ENCODE data around the gene AK8. TPM values are rescaled to one million over a fixed set of nuclear protein-coding genes. Genes with fewer than 3 reads are reported as not detected.

AK8 gene
- total and polyA plus RNA-seq, 11 donors, result 0.61 to 1.4 TPM; not detected in 9

DNA sequence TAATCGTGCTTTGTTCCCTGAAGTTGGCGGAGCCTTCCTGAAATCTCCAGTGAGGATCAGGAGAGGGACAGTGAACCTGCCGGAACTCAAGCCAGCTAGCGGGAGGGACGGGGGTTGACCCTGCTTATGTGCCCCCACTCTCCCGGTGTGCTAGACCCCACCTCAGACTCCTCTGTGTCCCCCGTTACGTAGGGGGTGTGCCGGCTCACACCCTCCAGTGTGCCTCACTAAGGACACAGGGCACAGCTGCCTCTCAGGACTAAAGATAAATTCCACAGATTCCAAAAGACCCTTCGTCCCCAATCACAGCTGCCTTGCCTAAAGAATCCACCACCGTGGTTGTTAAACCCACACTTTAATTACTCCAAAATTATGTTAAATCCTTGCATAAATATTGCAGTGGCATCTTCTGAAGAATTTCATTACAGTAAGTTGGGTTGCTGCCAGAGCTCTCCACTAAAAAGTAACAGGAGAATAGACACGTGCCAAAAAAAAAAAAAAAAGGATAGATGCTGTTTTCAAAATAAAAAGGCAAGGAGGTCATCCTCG, 134.1 kb downstream of the AK8 start:
- 30 to 39% (median 37%) methylated on average over 12 to 13 of the region's 13 CpGs for WGBS, 4 donors
- no peak for ATAC-seq

DNA sequence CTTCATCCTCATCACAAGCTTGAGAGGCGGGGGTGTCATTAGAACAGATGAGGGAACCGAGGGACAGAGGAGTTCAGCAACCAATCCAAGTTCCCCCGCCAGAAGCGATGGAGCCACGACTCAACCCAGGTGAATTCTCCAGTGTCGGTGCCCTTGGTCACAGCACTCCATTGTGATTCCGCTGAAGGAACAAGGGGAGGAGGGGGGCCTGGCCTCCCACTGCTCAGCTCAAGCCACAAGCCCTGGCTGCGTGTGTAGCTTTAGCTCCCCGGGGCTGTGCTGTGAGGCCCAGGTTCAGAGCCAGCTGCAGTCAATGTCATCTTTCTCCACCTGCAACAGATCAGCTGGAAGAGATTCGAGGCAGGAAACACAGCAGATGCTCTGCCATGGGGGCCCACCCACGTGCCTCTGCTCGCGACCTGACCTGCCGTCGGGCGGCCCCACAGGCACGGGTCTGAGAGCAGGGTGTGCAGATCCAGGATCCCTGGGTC, 135.2 kb downstream of the AK8 start:
- ATAC-seq, result no peak
- Histone ChIP-seq H3K27me3 (peaks cover 9 to 46% (median 19%) of the 10 kb centered on the region in 9 donors), H3K9me3 (no peaks in the 10 kb centered on the region), H3K36me3 (no peaks in the 10 kb centered on the region), H3K27ac (no peak overlapping the region), H3K4me3 (no peak overlapping the region), H3K4me1 (peaks cover 0 to 10% (median 0%) of the 10 kb centered on the region in 12 donors)
- intact Hi-C loops (cut with DNase I), result no loop called here
- no peak for DNase-seq
- 48 to 63% (median 53%) methylated on average over 12 to 17 of the region's 17 CpGs for WGBS, 4 donors
- no peak for TF ChIP-seq POLR2A (IDR thresholded peaks at IDR 0.05)
- TF ChIP-seq CTCF (IDR thresholded peaks at IDR 0.05), result no peak

More for the DNA sequence above, 134.1 kb downstream of the AK8 start:
- H3K9me3 ChIP-seq, result no peaks in the 10 kb centered on the region
- H3K4me1 ChIP-seq, result peaks cover 0 to 10% (median 0%) of the 10 kb centered on the region in 12 donors
- intact Hi-C loops (cut with DNase I), result no loop called here
- H3K36me3 ChIP-seq, result no peaks in the 10 kb centered on the region
- TF ChIP-seq CTCF (IDR thresholded peaks at IDR 0.05) (no peak), POLR2A (IDR thresholded peaks at IDR 0.05) (no peak)
- H3K27me3 ChIP-seq, result peaks cover 9 to 46% (median 19%) of the 10 kb centered on the region in 9 donors
- no peak for DNase-seq
- no peak overlapping the region for H3K4me3 ChIP-seq
- no peak overlapping the region for H3K27ac ChIP-seq

DNA sequence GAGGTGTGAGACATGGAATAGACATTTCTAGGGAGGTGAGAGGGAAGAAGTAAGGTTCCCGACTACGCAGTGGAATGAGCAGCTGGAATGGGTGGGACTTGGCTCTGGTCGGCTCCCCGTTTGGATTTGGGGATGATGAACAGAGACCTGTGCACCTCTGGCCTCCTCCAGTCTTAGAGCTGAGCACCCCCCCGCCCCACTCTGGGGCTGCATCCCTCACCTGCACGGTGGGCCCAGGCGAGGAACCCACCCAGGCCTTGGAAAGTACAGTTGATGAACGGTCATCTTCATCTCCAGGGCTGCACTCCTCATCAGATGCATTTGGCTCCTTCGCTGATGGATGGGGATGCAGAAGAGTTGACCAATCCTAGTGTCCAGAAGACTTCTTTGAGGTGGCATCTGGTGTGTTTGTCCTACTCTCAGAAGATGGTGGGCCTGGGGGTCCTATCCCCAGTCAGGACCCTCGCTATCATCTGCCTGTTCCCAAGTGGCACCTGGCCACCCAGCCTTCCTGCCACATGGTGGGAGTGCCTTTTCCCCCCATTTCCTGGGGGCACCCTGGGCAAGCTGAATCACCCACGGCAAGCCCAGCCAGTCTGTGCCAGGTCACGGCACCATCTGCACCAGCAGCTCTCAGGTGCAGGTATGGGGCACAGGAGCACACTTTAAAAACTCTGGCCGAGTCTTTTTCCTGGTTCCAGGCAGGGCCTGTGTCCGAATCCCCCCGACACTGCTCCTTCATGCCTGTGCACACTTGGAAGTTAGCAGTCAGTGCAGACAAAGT, 137.4 kb downstream of the AK8 start:
- H3K9me3 ChIP-seq, result no peaks in the 10 kb centered on the region
- DNase-seq (no peak), ATAC-seq (no peak)
- H3K27me3 ChIP-seq, result peaks cover 9 to 46% (median 19%) of the 10 kb centered on the region in 9 donors
- no peak for TF ChIP-seq POLR2A (IDR thresholded peaks at IDR 0.05)
- no peak for TF ChIP-seq CTCF (IDR thresholded peaks at IDR 0.05)
- H3K4me3 ChIP-seq, result no peak overlapping the region
- peaks cover 0 to 10% (median 0%) of the 10 kb centered on the region in 12 donors for H3K4me1 ChIP-seq
- no peaks in the 10 kb centered on the region for H3K36me3 ChIP-seq
- no peak overlapping the region for H3K27ac ChIP-seq
- intact Hi-C loops (cut with DNase I), result no loop called here
- WGBS, 4 donors, result 81 to 92% (median 89%) methylated on average over 14 to 15 of the region's 15 CpGs

GRCh38 chr9:132739710-132740310, 138.3 kb downstream of the AK8 start:
- intact Hi-C loops (cut with DNase I), result no loop called here
- Histone ChIP-seq H3K36me3 (no peaks in the 10 kb centered on the region), H3K4me1 (peaks cover 0 to 10% (median 0%) of the 10 kb centered on the region in 12 donors), H3K27ac (no peak overlapping the region), H3K9me3 (no peaks in the 10 kb centered on the region), H3K4me3 (no peak overlapping the region), H3K27me3 (peaks cover 9 to 44% (median 18%) of the 10 kb centered on the region in 9 donors)
- 91 to 95% (median 93%) methylated on average over 9 of the region's 9 CpGs for WGBS, 4 donors
- DNase-seq (no peak), ATAC-seq (no peak)
- no peak for TF ChIP-seq CTCF (IDR thresholded peaks at IDR 0.05)
- TF ChIP-seq POLR2A (IDR thresholded peaks at IDR 0.05), result no peak
